ENCODE results near the gene AMH.
"Not testable (repeated sequence)": the region's sequence is repeated elsewhere in the genome, so short reads cannot be mapped to it uniquely, and the experiment has no call there.

The AMH gene

GRCh38 chr19:2249010-2249866, at the start of gene AMH:
TSS of gene AMH (plus strand) at chr19:2249323. CDS start at chr19:2249333, 10 bp downstream.
- H3K4me3 ChIP-seq (ENCODE audit: low read depth, low read length): no peak within 1 kb of the TSS
- no peak for DNase-seq (ENCODE audit: low read depth)
- TF ChIP-seq CTCF (conservative IDR thresholded peaks at IDR 0.05; ENCODE audit: low read depth, low read length): no peak

- no peak for DNase-seq (ENCODE audit: low read depth)
- H3K4me3 ChIP-seq (ENCODE audit: low read depth, low read length): no peak overlapping the region
- no peak for TF ChIP-seq CTCF (conservative IDR thresholded peaks at IDR 0.05; ENCODE audit: low read depth, low read length)
Observed at GRCh38 chr19:2199861-2200623, 49.1 kb upstream of the AMH start.

GRCh38 chr19:2200624-2201294, 48.4 kb upstream of the AMH start:
- DNase-seq (ENCODE audit: low read depth); H3K4me3 ChIP-seq (ENCODE audit: low read depth, low read length): not testable (repeated sequence)

GRCh38 chr19:2201473-2202148, 47.5 kb upstream of the AMH start:
- H3K4me3 ChIP-seq (ENCODE audit: low read depth, low read length): no peak overlapping the region
- no peak for TF ChIP-seq CTCF (conservative IDR thresholded peaks at IDR 0.05; ENCODE audit: low read depth, low read length)

GRCh38 chr19:2202366-2202765, 46.8 kb upstream of the AMH start:
- no peak for DNase-seq (ENCODE audit: low read depth)
- TF ChIP-seq CTCF (conservative IDR thresholded peaks at IDR 0.05; ENCODE audit: low read depth, low read length): no peak

More at GRCh38 chr19:2201473-2202148, 47.5 kb upstream of the AMH start:
- no peak for DNase-seq (ENCODE audit: low read depth)

GRCh38 chr19:2207008-2207407, 42.1 kb upstream of the AMH start:
- no peak for TF ChIP-seq CTCF (conservative IDR thresholded peaks at IDR 0.05; ENCODE audit: low read depth, low read length)

More at GRCh38 chr19:2202366-2202765, 46.8 kb upstream of the AMH start:
- no peak overlapping the region for H3K4me3 ChIP-seq (ENCODE audit: low read depth, low read length)

More at GRCh38 chr19:2207008-2207407, 42.1 kb upstream of the AMH start:
- no peak for DNase-seq (ENCODE audit: low read depth)
- H3K4me3 ChIP-seq (ENCODE audit: low read depth, low read length): no peak overlapping the region

Data from choroid plexus epithelial cell (primary cell).